ENCODE measurements around the gene ZNF484. TPM values are rescaled to one million over a fixed set of nuclear protein-coding genes. Genes with fewer than 3 reads are reported as not detected.
A peak's percentile ranks its signal among the peaks of the same experiment; 100 is the strongest.
"Not testable (repeated sequence)": the region's sequence is repeated elsewhere in the genome, so short reads cannot be mapped to it uniquely, and the experiment has no call there.

The ZNF484 gene
- total RNA-seq, result 9.0 and 9.1 TPM in 2 replicates

DNA sequence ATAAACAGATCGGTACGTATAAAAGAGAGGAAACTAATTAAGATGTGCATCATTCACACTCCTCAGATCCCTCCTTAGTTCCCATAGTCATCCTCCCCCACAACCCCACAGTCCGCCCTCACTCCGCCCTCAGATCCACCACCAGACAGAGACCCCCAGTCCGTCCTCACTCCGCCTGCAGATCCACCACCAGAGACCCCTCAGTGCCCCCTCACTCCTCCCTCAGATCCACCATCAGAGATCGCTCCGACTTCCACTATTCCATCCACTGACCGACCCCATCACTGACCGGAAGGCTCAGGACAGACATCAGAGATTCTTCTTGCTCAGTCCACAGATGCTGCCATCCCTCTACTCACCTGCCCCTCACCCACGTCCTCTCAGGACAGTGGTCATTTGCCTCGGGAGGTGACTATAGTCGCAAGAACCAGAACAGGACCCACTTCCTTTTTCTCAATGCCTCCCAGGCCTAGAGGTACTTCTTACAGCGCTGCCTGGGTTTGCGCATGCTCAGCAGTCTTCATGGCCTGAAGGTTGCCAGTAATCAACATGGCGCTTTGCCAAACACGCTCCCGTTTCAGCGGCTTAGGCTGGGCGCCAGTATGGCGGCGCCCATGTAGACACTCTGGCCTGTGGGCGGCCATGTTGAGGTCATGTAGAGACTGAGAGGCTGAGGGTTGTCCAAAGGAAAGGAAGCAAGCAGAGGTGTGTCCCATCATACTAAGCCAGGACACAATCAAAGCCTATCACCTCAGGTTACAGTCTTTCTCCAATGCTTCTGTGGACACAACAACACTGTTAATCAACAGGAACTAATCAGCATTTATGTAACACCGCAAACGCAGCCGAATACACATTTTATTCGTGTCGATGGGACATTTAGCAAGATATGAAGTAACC, at the start of gene ZNF484:
Gene ZNF484, minus strand, starts transcription at position 508 of the 900 bp plus-strand sequence. CDS start 3,009 bp downstream, outside the sequence.
- peak; percentile 98 for DNase-seq (ENCODE audit: extremely low read depth, low read depth, low spot score)

DNA sequence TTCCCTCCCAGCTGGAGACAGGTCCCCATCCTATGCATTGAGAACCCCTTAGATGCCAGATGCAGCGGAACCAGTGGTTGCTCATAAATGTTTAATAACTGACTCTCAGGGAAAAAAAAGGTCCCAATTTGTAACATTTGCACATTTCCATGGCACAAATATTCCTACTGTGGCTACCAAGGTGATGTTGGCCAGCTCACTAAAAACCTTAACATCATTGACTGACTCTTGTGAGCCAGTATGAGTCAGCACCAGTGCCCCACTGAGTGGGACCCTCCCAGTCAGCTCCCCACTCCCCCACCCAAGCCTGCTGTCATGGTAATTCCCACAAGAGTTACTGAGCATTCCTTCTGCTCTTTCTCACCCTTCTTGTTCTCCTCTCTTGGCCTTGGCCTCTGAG, 42.6 kb upstream of the ZNF484 start:
- no peak for DNase-seq (ENCODE audit: extremely low read depth, low read depth, low spot score)

- DNase-seq (ENCODE audit: extremely low read depth, low read depth, low spot score), result no peak
These were observed 39.5 kb upstream of the ZNF484 start for GRCh38 chr9:92917176-92917800.

GRCh38 chr9:92911511-92912475, 34.0 kb upstream of the ZNF484 start:
- no peak for DNase-seq (ENCODE audit: extremely low read depth, low read depth, low spot score)

- not testable (repeated sequence) for DNase-seq (ENCODE audit: extremely low read depth, low read depth, low spot score)
These were observed 27.3 kb upstream of the ZNF484 start for GRCh38 chr9:92905137-92905536.

- no peak for DNase-seq (ENCODE audit: extremely low read depth, low read depth, low spot score)
These were observed 19.5 kb upstream of the ZNF484 start for GRCh38 chr9:92897323-92897722.

DNA sequence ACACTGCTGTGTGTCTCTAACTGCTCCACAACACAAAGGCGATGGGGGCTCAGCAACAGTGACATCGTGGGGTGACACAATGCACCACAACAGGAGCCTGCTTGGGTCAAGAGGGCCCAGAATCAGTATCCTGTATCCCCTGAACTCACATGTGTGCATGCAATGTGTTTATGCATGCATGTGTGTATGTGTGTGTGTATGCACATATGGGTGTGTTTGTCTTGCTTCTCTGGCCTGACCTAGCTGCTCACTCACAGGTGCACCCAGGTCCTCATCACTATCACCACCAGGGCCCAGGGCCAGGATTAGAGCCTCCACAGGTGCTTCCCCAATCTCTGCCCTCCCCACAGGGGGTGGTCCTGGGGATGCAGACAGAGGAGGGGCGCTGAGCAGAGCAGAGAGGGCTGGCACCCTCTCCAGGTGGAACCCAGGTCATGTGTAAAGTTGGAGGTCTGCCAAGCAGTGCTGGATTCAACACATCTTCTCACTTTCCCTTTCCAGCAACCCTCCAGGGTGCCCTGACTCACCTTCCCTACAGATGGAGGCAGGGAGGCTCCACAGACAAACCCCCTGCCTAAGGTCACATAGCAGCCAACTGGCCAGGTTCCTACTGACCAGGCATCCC, 18.1 kb upstream of the ZNF484 start:
- no peak for DNase-seq (ENCODE audit: extremely low read depth, low read depth, low spot score)

- DNase-seq (ENCODE audit: extremely low read depth, low read depth, low spot score), result no peak
These were observed 17.0 kb upstream of the ZNF484 start for GRCh38 chr9:92894711-92895362.

DNA sequence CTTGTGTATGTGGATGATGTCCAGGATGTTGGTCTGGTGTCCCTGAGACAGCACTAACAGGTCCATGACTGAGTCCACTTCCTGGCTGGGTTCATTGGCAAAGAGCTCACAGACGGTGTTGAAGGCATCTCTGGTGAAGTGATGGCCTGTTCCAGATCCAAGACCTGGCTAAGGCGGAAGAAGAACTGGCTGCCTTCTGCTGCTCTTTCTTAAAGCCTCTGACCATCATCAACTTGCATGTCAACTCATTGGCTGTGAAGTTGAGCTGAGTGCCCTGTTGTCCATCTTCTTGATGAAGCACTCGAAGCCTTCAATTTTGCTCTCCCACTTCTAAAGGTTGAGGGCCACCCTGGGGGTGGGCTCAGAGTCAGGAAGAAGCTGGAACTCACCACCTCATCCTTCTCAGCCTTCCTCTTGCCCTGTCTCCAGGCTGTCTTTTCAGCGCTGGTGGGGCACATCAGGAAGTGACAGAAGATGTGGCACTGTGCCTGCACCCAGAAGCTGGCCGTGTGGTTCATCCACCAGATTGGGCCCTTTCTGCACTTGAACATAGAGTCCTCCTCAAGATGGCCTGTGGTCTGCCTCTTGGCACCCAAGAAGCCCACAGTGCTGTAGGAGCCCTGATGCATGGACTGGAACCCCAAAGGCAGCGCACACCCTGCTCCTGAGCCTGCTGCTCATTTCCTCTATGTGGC, 16.2 kb upstream of the ZNF484 start:
- DNase-seq (ENCODE audit: extremely low read depth, low read depth, low spot score), result not testable (repeated sequence)

DNA sequence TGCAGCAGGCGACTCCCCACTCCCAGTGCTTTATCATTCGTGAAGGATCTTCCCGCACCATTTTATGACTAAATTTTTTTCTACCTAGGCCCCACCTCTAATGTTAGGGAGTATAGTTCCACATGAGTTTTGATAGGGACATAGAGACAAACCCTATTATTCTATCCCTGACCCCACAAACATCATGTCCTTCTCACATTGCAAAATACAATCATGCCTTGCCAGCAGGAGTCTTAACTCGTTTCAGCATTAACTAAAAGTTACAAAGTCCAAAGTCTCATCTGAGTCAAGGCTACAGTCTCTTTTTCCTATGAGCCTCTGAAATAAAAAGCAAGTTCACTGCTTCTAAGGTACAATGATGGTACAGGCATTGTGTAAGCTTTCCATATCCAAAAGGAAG, 14.4 kb upstream of the ZNF484 start:
- DNase-seq (ENCODE audit: extremely low read depth, low read depth, low spot score), result not testable (repeated sequence)

DNA sequence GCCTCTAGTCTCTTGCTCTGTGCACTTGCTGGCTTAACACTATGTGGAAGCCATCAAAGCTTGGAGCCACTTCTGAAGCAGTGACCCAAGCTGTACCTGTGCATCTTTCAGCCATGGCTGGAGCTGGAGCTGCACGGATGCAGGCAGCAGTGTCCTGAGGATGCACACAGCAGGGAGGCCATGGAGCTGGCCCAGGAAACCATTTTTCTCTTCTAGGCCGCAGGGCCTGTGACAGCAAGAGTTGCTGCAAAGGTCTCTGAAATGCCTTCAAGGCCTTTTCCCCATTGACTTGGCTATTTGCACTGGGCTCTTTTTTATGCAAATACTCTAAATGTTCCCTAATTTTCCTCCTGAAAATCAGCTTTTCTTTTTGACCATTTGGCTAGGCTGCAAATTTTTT, 12.9 kb upstream of the ZNF484 start:
- DNase-seq (ENCODE audit: extremely low read depth, low read depth, low spot score), result no peak

GRCh38 chr9:92887880-92888338, 10.1 kb upstream of the ZNF484 start:
- DNase-seq (ENCODE audit: extremely low read depth, low read depth, low spot score), result no peak

DNA sequence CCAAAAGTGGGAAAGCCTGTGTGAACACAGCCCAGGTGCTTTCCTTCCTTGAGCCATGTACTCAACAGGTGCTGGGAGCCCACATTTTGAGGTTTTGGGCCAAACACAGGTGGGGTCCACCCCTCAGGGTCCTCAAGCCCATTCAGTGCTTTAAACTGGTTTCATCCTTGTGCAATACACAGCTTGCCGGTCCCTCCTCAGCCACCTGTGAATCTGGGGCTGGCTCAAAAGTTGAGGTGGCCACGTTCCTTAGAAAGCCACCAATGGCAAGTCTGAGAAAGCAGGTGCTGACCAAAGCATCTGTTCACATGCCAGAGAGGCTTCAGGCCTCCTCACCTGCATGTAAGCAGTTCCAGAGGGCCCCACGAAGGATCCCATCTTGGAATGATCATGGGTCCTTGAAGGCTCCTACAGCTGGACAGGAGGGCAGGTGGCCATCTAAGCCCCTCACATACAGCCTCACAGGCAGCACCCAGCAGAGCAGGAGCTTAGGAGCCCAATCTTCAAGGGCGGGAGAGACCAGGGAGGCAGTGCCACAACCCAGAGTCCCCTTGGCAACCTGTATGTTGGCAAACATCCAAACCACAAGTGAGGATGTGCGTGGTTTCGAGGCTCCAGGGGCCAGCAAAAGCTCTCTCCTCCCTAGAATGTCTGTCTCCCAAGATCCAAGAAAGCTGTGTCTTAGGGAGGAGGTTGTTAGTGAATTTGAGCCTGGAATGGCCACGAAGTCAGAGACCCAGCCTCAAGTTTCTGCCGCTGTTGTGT, 9.2 kb upstream of the ZNF484 start:
- not testable (repeated sequence) for DNase-seq (ENCODE audit: extremely low read depth, low read depth, low spot score)

- DNase-seq (ENCODE audit: extremely low read depth, low read depth, low spot score), result not testable (repeated sequence)
These were observed 6.0 kb upstream of the ZNF484 start for GRCh38 chr9:92883666-92884405.

DNA sequence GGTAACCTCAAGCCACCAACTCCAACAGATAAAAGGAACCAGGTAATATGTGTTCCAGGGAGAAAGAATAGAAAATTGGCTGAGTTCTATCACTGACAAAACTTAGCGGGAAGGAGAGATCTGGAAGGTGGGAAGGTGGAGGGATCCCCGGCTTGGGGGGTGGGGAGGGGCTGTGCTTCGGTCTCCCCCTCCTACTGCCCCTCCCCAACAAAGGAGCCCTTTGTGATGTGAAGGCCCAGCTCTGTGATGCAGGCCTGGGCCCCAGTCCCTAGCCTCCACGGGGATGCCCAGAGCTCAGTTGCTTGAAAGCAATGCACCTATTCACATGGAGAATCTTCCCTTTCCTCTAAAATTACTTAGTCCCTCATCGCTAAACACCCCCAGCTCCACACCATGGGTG, 4.4 kb upstream of the ZNF484 start:
- DNase-seq (ENCODE audit: extremely low read depth, low read depth, low spot score), result no peak

DNA sequence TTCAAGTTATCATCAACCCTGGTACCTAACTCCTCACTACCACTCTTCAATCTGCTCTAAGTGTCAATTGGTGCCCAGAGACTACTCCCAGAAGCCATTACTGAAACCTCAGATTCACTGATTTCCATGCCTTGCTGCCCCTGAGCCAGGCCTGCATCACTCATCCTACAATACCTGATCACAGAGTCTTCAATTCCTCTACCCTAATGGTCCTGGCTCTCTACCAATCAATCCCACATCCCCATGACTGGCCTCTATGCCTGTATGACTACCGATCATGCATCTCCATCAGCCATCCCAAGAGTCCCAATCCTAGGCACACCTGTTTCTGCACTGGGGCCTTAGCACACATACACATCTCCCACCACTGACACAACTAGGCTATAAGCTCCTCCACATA, 2.5 kb downstream of the ZNF484 start:
- DNase-seq (ENCODE audit: extremely low read depth, low read depth, low spot score), result no peak

GRCh38 chr9:92870289-92870688, 7.5 kb downstream of the ZNF484 start:
- no peak for DNase-seq (ENCODE audit: extremely low read depth, low read depth, low spot score)

DNA sequence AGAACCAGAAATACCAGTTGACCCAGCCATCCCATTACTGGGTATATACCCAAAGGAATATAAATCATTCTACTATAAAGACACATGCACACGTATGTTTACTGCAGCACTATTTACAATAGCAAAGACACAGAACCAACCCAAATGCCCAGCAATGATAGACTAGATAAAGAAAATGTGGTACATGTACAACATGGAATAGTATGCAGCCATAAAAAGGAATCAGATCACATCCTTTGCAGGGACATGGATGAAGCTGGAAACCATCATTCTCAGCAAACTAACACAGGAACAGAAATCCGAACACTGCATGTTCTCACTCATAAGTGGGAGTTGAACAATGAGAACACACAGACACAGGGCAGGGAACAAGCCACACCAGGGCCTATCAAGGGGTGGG, 11.2 kb downstream of the ZNF484 start:
- not testable (repeated sequence) for DNase-seq (ENCODE audit: extremely low read depth, low read depth, low spot score)
